ENCODE measurements around the gene OLAH.

The OLAH gene

DNA sequence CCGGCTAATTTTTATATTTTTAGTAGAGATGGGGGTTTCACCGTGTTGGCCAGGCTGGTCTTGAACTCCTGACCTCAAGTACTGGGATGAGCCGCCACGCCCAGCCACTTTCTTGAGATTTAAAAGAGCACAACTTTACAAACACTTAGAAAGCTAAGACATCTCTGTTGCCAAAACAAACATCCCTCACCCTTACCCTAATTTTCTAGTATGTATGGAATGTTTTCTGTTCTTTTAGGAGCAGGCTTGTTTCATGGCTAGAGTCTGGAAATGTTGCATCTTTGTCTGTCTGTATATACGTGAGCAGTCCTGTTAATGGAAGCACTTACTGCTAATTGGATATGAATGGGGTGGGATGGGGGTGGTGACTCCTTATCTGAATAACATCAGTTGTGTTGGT is 2.9 kb downstream of the OLAH start:
- Mint-ChIP-seq H3K4me3 (peak overlapping the region in 1 of 3 experiments; percentile 18), H3K9me3 (no peaks in the 10 kb centered on the region), H3K27ac (peak overlapping the region; percentile 93 to 96 (median 95)), H3K36me3 (ENCODE audit: low read depth) (no peaks in the 10 kb centered on the region), H3K4me1 (peaks cover 8% of the 10 kb centered on the region), H3K27me3 (ENCODE audit: low read depth) (no peaks in the 10 kb centered on the region)
- TF ChIP-seq, protein P1, sequence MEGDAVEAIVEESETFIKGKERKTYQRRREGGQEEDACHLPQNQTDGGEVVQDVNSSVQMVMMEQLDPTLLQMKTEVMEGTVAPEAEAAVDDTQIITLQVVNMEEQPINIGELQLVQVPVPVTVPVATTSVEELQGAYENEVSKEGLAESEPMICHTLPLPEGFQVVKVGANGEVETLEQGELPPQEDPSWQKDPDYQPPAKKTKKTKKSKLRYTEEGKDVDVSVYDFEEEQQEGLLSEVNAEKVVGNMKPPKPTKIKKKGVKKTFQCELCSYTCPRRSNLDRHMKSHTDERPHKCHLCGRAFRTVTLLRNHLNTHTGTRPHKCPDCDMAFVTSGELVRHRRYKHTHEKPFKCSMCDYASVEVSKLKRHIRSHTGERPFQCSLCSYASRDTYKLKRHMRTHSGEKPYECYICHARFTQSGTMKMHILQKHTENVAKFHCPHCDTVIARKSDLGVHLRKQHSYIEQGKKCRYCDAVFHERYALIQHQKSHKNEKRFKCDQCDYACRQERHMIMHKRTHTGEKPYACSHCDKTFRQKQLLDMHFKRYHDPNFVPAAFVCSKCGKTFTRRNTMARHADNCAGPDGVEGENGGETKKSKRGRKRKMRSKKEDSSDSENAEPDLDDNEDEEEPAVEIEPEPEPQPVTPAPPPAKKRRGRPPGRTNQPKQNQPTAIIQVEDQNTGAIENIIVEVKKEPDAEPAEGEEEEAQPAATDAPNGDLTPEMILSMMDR (IDR thresholded peaks at IDR 0.05; ENCODE audit: unreplicated experiment in 3 of 3): no peak

DNA sequence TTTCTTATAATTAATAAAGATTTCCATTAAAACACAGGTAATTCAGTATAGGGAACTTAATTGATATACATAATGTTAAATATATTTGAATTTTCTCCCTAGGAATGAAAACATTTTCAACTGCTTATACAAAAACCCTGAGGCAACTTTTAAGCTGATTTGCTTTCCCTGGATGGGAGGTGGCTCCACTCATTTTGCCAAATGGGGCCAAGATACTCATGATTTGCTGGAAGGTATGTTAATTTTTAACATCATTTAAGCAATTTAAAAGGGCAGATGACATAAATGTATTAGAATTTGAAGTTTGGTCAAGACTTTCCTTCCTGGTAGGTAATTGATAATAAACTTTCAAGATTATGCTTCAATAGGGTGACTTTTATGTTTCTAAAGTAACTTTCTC is 5.8 kb downstream of the OLAH start:
- TF ChIP-seq, protein P1 (IDR thresholded peaks at IDR 0.05; ENCODE audit: unreplicated experiment in 3 of 3): no peak
- Mint-ChIP-seq H3K27ac (no peak overlapping the region), H3K27me3 (ENCODE audit: low read depth) (peaks cover 5% of the 10 kb centered on the region), H3K4me1 (peaks cover 8% of the 10 kb centered on the region), H3K9me3 (no peaks in the 10 kb centered on the region), H3K36me3 (ENCODE audit: low read depth) (no peaks in the 10 kb centered on the region), H3K4me3 (no peak overlapping the region)

- Mint-ChIP-seq H3K36me3 (ENCODE audit: low read depth) (no peaks in the 10 kb centered on the region), H3K9me3 (no peaks in the 10 kb centered on the region), H3K4me1 (peaks cover under 1% of the 10 kb centered on the region), H3K27ac (no peak overlapping the region), H3K27me3 (ENCODE audit: low read depth) (peaks cover 6% of the 10 kb centered on the region), H3K4me3 (no peak overlapping the region)
- TF ChIP-seq, protein P1 (IDR thresholded peaks at IDR 0.05; ENCODE audit: unreplicated experiment in 3 of 3): no peak
Measured at GRCh38 chr10:15052121-15052520, 8.4 kb downstream of the OLAH start.

DNA sequence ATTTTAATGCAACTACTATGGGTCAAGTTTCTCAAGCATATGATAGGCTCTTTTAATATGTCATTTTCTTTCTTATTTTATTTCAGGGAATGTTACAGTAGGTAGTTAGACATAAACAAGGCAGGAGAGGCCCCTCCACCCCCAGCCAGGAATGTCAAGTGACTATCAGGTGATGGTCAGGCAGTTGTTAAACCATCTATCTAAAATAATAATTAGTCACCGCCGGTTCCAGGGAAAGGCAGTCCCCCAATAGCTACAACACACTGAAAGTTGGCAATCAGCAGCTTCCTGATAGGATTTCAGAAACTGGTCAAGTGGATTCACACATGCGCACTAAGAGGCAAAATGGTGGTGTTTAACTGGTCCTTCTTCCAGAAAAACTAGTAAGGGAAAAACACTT is 9.3 kb downstream of the OLAH start:
- Mint-ChIP-seq H3K9me3 (no peaks in the 10 kb centered on the region), H3K4me3 (no peak overlapping the region), H3K36me3 (ENCODE audit: low read depth) (no peaks in the 10 kb centered on the region), H3K27ac (no peak overlapping the region), H3K4me1 (no peaks in the 10 kb centered on the region), H3K27me3 (ENCODE audit: low read depth) (peaks cover 6% of the 10 kb centered on the region)
- TF ChIP-seq, protein P1 (IDR thresholded peaks at IDR 0.05; ENCODE audit: unreplicated experiment in 3 of 3): no peak

GRCh38 chr10:15058689-15059088 is 14.9 kb downstream of the OLAH start:
- H3K27ac Mint-ChIP-seq: no peak overlapping the region
- peaks cover 4% of the 10 kb centered on the region for H3K36me3 Mint-ChIP-seq (ENCODE audit: low read depth)
- TF ChIP-seq, protein P1 (IDR thresholded peaks at IDR 0.05; ENCODE audit: unreplicated experiment in 3 of 3): no peak
- H3K9me3 Mint-ChIP-seq: peaks cover 15% of the 10 kb centered on the region
- H3K4me1 Mint-ChIP-seq: no peaks in the 10 kb centered on the region
- H3K4me3 Mint-ChIP-seq: no peak overlapping the region
- peaks cover 6% of the 10 kb centered on the region for H3K27me3 Mint-ChIP-seq (ENCODE audit: low read depth)

DNA sequence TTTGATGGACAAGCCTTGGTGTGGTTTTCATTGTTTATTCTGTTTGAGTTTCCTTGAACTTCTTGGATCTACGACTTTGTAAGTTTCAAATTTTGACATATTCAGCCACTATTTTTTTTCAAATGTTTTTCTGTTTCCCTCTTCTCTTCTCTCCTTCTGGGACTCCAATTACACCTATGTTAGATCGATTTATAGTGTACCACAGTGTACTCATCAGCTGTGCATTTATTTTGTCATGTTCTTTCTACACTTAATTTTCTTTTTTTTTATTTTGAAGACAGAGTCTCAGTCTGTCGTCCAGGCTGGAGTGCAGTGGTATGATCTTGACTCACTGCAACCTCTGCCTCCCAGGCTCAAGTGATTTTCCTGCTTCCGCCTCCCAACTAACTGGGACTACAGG is 16.2 kb downstream of the OLAH start:
- peaks cover 4% of the 10 kb centered on the region for H3K36me3 Mint-ChIP-seq (ENCODE audit: low read depth)
- H3K27me3 Mint-ChIP-seq (ENCODE audit: low read depth): no peaks in the 10 kb centered on the region
- no peak overlapping the region for H3K27ac Mint-ChIP-seq
- no peak overlapping the region for H3K4me3 Mint-ChIP-seq
- peaks cover 18% of the 10 kb centered on the region for H3K9me3 Mint-ChIP-seq
- TF ChIP-seq, protein P1 (IDR thresholded peaks at IDR 0.05; ENCODE audit: unreplicated experiment in 3 of 3): no peak
- no peaks in the 10 kb centered on the region for H3K4me1 Mint-ChIP-seq
